Erythroblast (primary cell): ENCODE data around the gene AR.

Source experiments
- GATA1 ChIP-seq: IDR thresholded peaks from 2 replicates; pipeline ENCODE4 v1.6.1; 2011; ENCODE audit warnings: low read depth, mild to moderate bottlenecking, control low read depth, low read length, moderate library complexity
- POLR2A ChIP-seq: IDR thresholded peaks from 2 replicates; pipeline ENCODE4 v1.6.1; 2011; ENCODE audit warnings: mild to moderate bottlenecking, low read length

DNA sequence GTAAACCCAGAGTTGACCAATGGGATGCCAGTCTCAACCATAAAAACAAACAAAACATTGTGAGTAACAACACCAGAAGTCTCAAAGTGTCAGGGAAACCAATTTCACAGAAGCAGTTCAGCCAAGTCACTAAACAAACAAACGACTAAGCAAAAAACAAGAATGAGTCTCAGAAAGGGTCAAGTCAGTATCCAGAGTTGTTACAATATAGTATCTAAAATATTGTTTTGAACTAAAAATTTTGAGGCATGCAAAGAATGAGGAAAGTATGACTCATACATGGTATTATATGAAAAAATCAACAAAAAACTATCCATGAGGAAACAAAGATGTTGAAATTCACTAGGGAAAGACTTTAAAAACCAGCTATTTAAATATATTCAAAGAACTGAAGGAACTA lies 70.6 kb downstream of the AR start:
- TF ChIP-seq POLR2A (no peak), GATA1 (no peak)
